Epithelial cell of esophagus (primary cell): ENCODE data around the gene FBLN5.
"Not testable (repeated sequence)": the region's sequence is repeated elsewhere in the genome, so short reads cannot be mapped to it uniquely, and the experiment has no call there.

ENCODE experiments used
- DNase-seq: peaks from one replicate; pipeline ENCODE4 v3.0.0; 2010; ENCODE audit warnings: low read depth
- H3K4me3 ChIP-seq: 2 replicates; pipeline ENCODE4 v1.5.1; 2011; ENCODE audit warnings: mild to moderate bottlenecking, low read length, control low read depth
- CTCF ChIP-seq: IDR thresholded peaks from 2 replicates; pipeline ENCODE4 v1.5.1; 2011; ENCODE audit warnings: low read depth, mild to moderate bottlenecking, low read length, control low read depth, inconsistent platforms; ENCODE audit not compliant: insufficient read depth; ENCODE audit errors: missing control alignments

The FBLN5 gene

DNA sequence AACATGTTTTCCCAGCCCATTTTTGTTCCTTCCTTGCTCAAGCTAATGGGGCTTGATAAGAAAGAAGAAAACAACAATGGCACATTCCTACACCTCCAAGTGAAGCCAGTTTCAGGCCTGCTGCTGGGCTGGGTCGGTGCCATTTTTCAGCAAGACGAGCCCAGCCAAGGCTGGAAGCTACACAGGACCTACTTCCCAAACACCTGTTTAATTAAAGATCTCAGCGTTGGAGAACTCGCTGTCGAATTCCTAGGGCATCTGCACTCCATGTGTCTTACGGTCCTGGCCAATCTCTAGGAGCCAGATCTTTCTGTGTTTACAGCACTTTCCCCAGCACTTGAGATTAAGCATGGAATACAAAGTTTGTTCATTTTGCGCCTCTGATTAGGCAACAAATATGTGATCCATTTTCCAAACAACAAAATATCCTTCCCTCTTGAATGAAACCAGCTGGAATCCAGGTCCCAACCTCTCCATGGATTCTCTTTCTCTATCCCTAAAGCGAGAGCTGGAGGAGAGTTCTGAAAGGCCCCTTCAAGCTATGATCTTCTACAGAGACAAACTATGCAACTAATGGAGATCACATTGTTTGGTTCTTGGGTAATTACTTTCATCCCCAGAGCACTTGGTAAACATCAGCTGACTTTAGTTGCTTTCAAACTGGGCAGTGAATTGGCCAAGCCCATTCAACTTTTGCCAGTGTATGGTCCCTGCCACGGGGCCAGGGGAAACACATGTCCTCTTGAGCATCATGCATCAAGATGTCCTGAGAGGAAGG is 45.9 kb downstream of the FBLN5 start:
- no peak overlapping the region for H3K4me3 ChIP-seq
- TF ChIP-seq CTCF: no peak
- DNase-seq: no peak

DNA sequence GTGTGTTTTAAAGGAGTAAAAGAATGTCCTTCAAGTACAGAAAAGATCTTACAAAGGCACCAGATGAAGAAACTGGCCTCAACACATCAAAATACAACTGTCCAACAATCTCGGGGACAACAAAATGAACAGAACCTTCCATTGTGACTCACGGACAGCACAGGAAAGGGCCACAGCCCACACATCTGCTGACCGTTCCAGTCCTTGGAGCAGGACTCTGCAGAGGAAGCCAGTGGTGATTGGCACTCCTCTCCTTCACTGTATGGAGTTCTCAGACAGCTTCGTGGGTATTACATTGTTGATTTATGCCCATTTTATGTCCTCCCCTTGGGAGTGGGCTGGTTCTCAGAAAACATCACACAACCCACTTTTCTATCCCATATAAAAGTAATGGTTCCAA is 47.7 kb downstream of the FBLN5 start:
- no peak overlapping the region for H3K4me3 ChIP-seq
- no peak for DNase-seq
- no peak for TF ChIP-seq CTCF

GRCh38 chr14:91899213-91899612 is 48.3 kb downstream of the FBLN5 start:
- DNase-seq: peak; percentile 42
- no peak overlapping the region for H3K4me3 ChIP-seq
- TF ChIP-seq CTCF: peak; percentile 49

DNA sequence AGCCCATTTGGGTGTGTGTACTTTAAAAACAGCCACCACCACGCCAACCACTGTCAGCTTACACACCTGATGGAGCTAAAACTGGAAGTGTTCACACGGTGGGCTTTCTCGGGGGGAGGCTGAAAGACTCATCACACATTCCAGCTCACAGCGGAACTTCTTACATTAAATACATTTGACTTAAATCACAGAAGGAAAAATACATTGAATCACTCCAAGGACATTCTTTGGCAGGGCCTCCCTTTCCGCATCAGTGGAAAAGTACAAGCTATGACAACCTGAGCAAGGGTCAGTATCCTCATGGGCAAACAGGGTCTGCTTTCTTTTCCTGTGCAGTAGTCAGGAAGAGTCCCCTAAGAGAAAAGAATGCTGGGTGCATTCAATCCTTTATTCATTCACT is 49.1 kb downstream of the FBLN5 start:
- no peak for DNase-seq
- no peak for TF ChIP-seq CTCF
- H3K4me3 ChIP-seq: no peak overlapping the region

DNA sequence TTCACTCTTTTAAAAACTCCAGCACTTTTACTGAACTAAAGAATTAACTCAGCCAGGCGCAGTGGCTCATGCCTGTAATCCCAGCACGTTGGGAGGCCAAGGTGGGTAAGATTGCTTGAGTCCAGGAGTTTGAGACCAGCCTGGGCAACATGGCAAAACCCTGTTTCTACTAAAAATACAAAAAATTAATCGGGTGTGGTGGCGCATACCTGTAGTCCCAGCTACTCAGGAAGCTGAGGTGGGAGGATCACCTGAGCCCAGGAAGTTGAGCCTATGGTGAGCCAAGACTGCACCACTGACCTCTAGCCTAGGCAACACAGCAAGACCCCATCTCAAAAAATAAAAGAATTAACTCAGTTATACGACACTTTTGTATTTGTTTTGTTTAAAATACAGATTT is 49.8 kb downstream of the FBLN5 start:
- H3K4me3 ChIP-seq, DNase-seq: not testable (repeated sequence)

DNA sequence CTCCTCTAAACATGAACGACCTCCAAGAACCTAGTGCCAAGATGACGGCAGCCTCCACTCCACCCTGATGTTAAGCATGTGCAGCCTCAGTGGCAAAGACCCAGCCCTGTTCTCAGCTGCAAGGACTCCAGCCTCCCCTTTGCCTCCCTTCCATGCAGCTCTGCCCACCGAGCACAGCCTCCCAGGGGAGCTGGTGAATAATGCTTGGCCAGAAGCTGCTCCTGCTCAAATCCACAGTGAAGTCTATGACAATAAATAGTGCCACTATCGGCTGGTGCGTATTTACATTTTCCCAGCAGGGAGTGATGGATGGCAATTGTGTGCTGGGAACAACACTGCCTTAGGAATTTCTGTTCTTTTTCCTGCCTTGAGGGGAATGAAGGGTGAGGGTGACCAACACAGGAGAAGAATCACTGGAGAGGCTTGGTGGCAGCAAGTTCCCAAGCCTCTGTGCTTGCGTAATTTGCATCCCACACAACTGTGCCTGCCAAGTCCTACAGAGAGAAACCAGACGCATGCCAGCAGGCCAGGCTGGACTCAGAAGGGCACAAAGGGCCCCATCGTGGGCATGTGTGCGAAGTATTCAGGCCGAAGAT is 50.3 kb downstream of the FBLN5 start:
- H3K4me3 ChIP-seq: no peak overlapping the region
- no peak for TF ChIP-seq CTCF
- DNase-seq: no peak

- no peak for TF ChIP-seq CTCF
- no peak for DNase-seq
- H3K4me3 ChIP-seq: no peak overlapping the region
Measured at GRCh38 chr14:91896419-91896818, 51.1 kb downstream of the FBLN5 start.
